HEK293 (cell line): ENCODE results near the gene STARD8.

Experiments used
- CTCF ChIA-PET: fragments of 350-600 bp; formaldehyde crosslinking; extraction: SDS; loops from one replicate; lab custom pipeline; 2021; ENCODE audit warnings: antibody characterized with exemption; lab: Yijun Ruan, JAX
- POLR2A ChIA-PET: fragments of 300-600 bp; formaldehyde crosslinking; extraction: SDS; loops from one replicate; lab custom pipeline; 2020; ENCODE audit warnings: antibody characterized with exemption, inconsistent platforms; lab: Yijun Ruan, JAX
- H3K27ac ChIP-seq: fragments of 200-500 bp; sonication (Bioruptor generic); 2 replicates; pipeline ENCODE4 v1.5.1; 2014; ENCODE audit warnings: low read depth, low read length, control low read depth, inconsistent platforms; ENCODE audit errors: extremely low read depth
- H3K36me3 ChIP-seq, 2 experiments: fragments of 200-500 bp in 1 of 2; sonication (Bioruptor generic) in 1 of 2; 1 replicate in 1 of 2; 2 replicates in 1 of 2; pipeline ENCODE4 v1.5.1; 2014 to 2017; ENCODE audit warnings: inconsistent platforms in 2 of 2, low read length in 2 of 2; ENCODE audit not compliant: control insufficient read depth in 2 of 2, insufficient read depth in 1 of 2
- H3K4me1 ChIP-seq: fragments of 200-500 bp; sonication (Bioruptor generic); 2 replicates; pipeline ENCODE4 v1.5.1; 2014; ENCODE audit warnings: mild to moderate bottlenecking, low read length, inconsistent platforms; ENCODE audit not compliant: control insufficient read depth, insufficient read depth
- H3K4me3 ChIP-seq: 2 replicates; pipeline ENCODE4 v1.5.1; 2011; ENCODE audit warnings: low read depth, mild to moderate bottlenecking, control low read depth, low read length, moderate library complexity
- H3K9me3 ChIP-seq: fragments of 200-500 bp; sonication (Bioruptor generic); 2 replicates; pipeline ENCODE4 v1.5.1; 2014; ENCODE audit warnings: low read depth, low read length, inconsistent platforms; ENCODE audit not compliant: control insufficient read depth, insufficient read depth
- GLIS2 ChIP-seq: fragments of 450-650 bp; formaldehyde crosslinking; IDR thresholded peaks from 2 replicates; pipeline ENCODE4 v1.5.1; 2016; ENCODE audit warnings: missing biosample characterization, missing genetic modification characterization
- MYNN ChIP-seq: fragments of 450-650 bp; formaldehyde crosslinking; IDR thresholded peaks from 2 replicates; pipeline ENCODE4 v1.5.1; 2016; ENCODE audit warnings: missing biosample characterization, missing genetic modification characterization, borderline replicate concordance
- SCRT2 ChIP-seq: fragments of 450-650 bp; formaldehyde crosslinking; IDR thresholded peaks from 2 replicates; pipeline ENCODE4 v1.5.1; 2016; ENCODE audit warnings: missing biosample characterization, missing genetic modification characterization
- SP2 ChIP-seq: fragments of 450-650 bp; formaldehyde crosslinking; IDR thresholded peaks from 2 replicates; pipeline ENCODE4 v1.5.1; 2016; ENCODE audit warnings: missing biosample characterization, missing genetic modification characterization
- YY2 ChIP-seq: fragments of 450-650 bp; formaldehyde crosslinking; IDR thresholded peaks from 2 replicates; pipeline ENCODE4 v1.5.1; 2016; ENCODE audit warnings: missing biosample characterization, missing genetic modification characterization
- ZFP41 ChIP-seq: fragments of 450-650 bp; formaldehyde crosslinking; IDR thresholded peaks from 2 replicates; pipeline ENCODE4 v1.5.1; 2016; ENCODE audit warnings: missing biosample characterization, missing genetic modification characterization, borderline replicate concordance
- ZIC2 ChIP-seq: fragments of 450-650 bp; formaldehyde crosslinking; IDR thresholded peaks from 2 replicates; pipeline ENCODE4 v1.5.1; 2016; ENCODE audit warnings: missing biosample characterization, missing genetic modification characterization
- ZNF132 ChIP-seq: fragments of 450-650 bp; formaldehyde crosslinking; IDR thresholded peaks from 2 replicates; pipeline ENCODE4 v1.5.1; 2017; ENCODE audit warnings: missing biosample characterization, missing genetic modification characterization, borderline replicate concordance
- ZNF157 ChIP-seq: fragments of 450-650 bp; formaldehyde crosslinking; IDR thresholded peaks from 2 replicates; pipeline ENCODE4 v1.5.1; 2016; ENCODE audit warnings: missing biosample characterization, missing genetic modification characterization
- ZNF202 ChIP-seq: fragments of 450-650 bp; formaldehyde crosslinking; IDR thresholded peaks from 2 replicates; pipeline ENCODE4 v1.5.1; 2016; ENCODE audit warnings: missing biosample characterization, missing genetic modification characterization, borderline replicate concordance
- ZNF214 ChIP-seq: fragments of 450-650 bp; formaldehyde crosslinking; IDR thresholded peaks from 2 replicates; pipeline ENCODE4 v1.5.1; 2017; ENCODE audit warnings: missing biosample characterization, mild to moderate bottlenecking, missing genetic modification characterization, borderline replicate concordance
- ZNF280D ChIP-seq: fragments of 450-650 bp; formaldehyde crosslinking; IDR thresholded peaks from 2 replicates; pipeline ENCODE4 v1.5.1; 2016; ENCODE audit warnings: missing biosample characterization, missing genetic modification characterization
- ZNF362 ChIP-seq: fragments of 450-650 bp; formaldehyde crosslinking; IDR thresholded peaks from 2 replicates; pipeline ENCODE4 v1.5.1; 2016; ENCODE audit warnings: missing biosample characterization, missing genetic modification characterization
- ZNF391 ChIP-seq: fragments of 450-650 bp; formaldehyde crosslinking; IDR thresholded peaks from 2 replicates; pipeline ENCODE4 v1.5.1; 2016; ENCODE audit warnings: low read depth, missing biosample characterization, missing genetic modification characterization, borderline replicate concordance
- ZNF426 ChIP-seq: fragments of 450-650 bp; formaldehyde crosslinking; IDR thresholded peaks from 2 replicates; pipeline ENCODE4 v1.5.1; 2017; ENCODE audit warnings: missing biosample characterization, missing genetic modification characterization, mild to moderate bottlenecking, inconsistent platforms, moderate library complexity
- ZNF449 ChIP-seq: fragments of 450-650 bp; formaldehyde crosslinking; IDR thresholded peaks from 2 replicates; pipeline ENCODE4 v1.5.1; 2017; ENCODE audit warnings: missing biosample characterization, mild to moderate bottlenecking, missing genetic modification characterization, moderate library complexity
- ZNF48 ChIP-seq: fragments of 450-650 bp; formaldehyde crosslinking; IDR thresholded peaks from 2 replicates; pipeline ENCODE4 v1.5.1; 2016; ENCODE audit warnings: missing biosample characterization, missing genetic modification characterization
- ZNF501 ChIP-seq: fragments of 450-650 bp; formaldehyde crosslinking; IDR thresholded peaks from 2 replicates; pipeline ENCODE4 v1.5.1; 2016; ENCODE audit warnings: missing biosample characterization, missing genetic modification characterization
- ZNF513 ChIP-seq: fragments of 450-650 bp; IDR thresholded peaks from 2 replicates; pipeline ENCODE4 v1.5.1; 2018; ENCODE audit warnings: missing biosample characterization, missing genetic modification characterization
- ZNF514 ChIP-seq: fragments of 450-650 bp; formaldehyde crosslinking; IDR thresholded peaks from 2 replicates; pipeline ENCODE4 v1.5.1; 2016; ENCODE audit warnings: missing biosample characterization, missing genetic modification characterization
- ZNF529 ChIP-seq: fragments of 450-650 bp; formaldehyde crosslinking; IDR thresholded peaks from 2 replicates; pipeline ENCODE4 v1.5.1; 2017; ENCODE audit warnings: missing genetic modification characterization, missing biosample characterization; ENCODE audit not compliant: insufficient replicate concordance
- ZNF549 ChIP-seq: fragments of 450-650 bp; IDR thresholded peaks from 2 replicates; pipeline ENCODE4 v1.5.1; 2018; ENCODE audit warnings: missing biosample characterization, missing genetic modification characterization, mild to moderate bottlenecking, inconsistent platforms, moderate library complexity
- ZNF558 ChIP-seq: fragments of 450-650 bp; formaldehyde crosslinking; IDR thresholded peaks from 2 replicates; pipeline ENCODE4 v1.5.1; 2016; ENCODE audit warnings: missing biosample characterization, missing genetic modification characterization
- ZNF580 ChIP-seq: fragments of 450-650 bp; formaldehyde crosslinking; IDR thresholded peaks from 2 replicates; pipeline ENCODE4 v1.5.1; 2016; ENCODE audit warnings: missing biosample characterization, missing genetic modification characterization
- ZNF624 ChIP-seq: fragments of 450-650 bp; formaldehyde crosslinking; IDR thresholded peaks from 2 replicates; pipeline ENCODE4 v1.5.1; 2017; ENCODE audit warnings: missing biosample characterization, missing genetic modification characterization
- ZNF677 ChIP-seq: fragments of 450-650 bp; IDR thresholded peaks from 2 replicates; pipeline ENCODE4 v1.5.0; 2018; ENCODE audit warnings: missing biosample characterization, mild to moderate bottlenecking, missing genetic modification characterization, moderate library complexity
- ZNF701 ChIP-seq: fragments of 450-650 bp; formaldehyde crosslinking; IDR thresholded peaks from 2 replicates; pipeline ENCODE4 v1.5.1; 2016; ENCODE audit warnings: missing biosample characterization, missing genetic modification characterization
- ZNF747 ChIP-seq: fragments of 450-650 bp; formaldehyde crosslinking; IDR thresholded peaks from 2 replicates; pipeline ENCODE4 v1.5.1; 2016; ENCODE audit warnings: missing biosample characterization, missing genetic modification characterization
- ZSCAN30 ChIP-seq: fragments of 450-650 bp; IDR thresholded peaks from 2 replicates; pipeline ENCODE4 v1.5.1; 2018; ENCODE audit warnings: missing biosample characterization, mild to moderate bottlenecking, missing genetic modification characterization, moderate library complexity

STARD8 gene

GRCh38 chrX:68724531-68725020 lies 77.1 kb downstream of the STARD8 start (continued):
- TF ChIP-seq ZNF449 = no peak
- no peak for TF ChIP-seq ZNF529 (tag by site-specific recombination)
- no peak for TF ChIP-seq ZNF677
- TF ChIP-seq ZIC2 = no peak
- TF ChIP-seq YY2 = no peak
- TF ChIP-seq ZNF362 (tag by site-specific recombination) = no peak
- TF ChIP-seq ZSCAN30 (tag by site-specific recombination) = no peak
- no peak for TF ChIP-seq SCRT2 (tag by site-specific recombination)
- no peak for TF ChIP-seq MYNN (tag by site-specific recombination)
- no peak for TF ChIP-seq ZNF549 (tag by site-specific recombination)
- no peak for TF ChIP-seq ZNF157 (tag by site-specific recombination)
- no peak for TF ChIP-seq ZNF426

GRCh38 chrX:68725756-68726365 lies 78.4 kb downstream of the STARD8 start:
- H3K4me1 ChIP-seq = no peaks in the 10 kb centered on the region
- H3K27ac ChIP-seq = no peak overlapping the region
- ChIA-PET CTCF (interaction anchor here (1.4 kb wide), 1 partner anchor 529 kb away, joined by 4 read pairs; no protein-coding TSS in a partner anchor), POLR2A (no interaction called here)
- no peak overlapping the region for H3K4me3 ChIP-seq
- no peaks in the 10 kb centered on the region for H3K9me3 ChIP-seq
- no peaks in the 10 kb centered on the region for H3K36me3 ChIP-seq
- TF ChIP-seq ZNF449 = no peak
- no peak for TF ChIP-seq ZNF513 (tag by site-specific recombination)
- TF ChIP-seq ZNF132 (tag by site-specific recombination) = no peak
- TF ChIP-seq ZNF391 = no peak
- no peak for TF ChIP-seq ZNF747 (tag by site-specific recombination)
- TF ChIP-seq ZNF48 = no peak
- no peak for TF ChIP-seq SP2 (tag by site-specific recombination)
- no peak for TF ChIP-seq ZNF501
- TF ChIP-seq ZNF558 (tag by site-specific recombination) = no peak
- TF ChIP-seq ZNF202 (tag by site-specific recombination) = no peak
- no peak for TF ChIP-seq ZNF624 (tag by site-specific recombination)
- TF ChIP-seq ZFP41 = no peak
- TF ChIP-seq ZNF677 = no peak
- no peak for TF ChIP-seq GLIS2 (tag by site-specific recombination)
- TF ChIP-seq ZNF214 (tag by site-specific recombination) = no peak
- no peak for TF ChIP-seq ZNF701
- TF ChIP-seq ZNF580 (tag by site-specific recombination) = no peak
- no peak for TF ChIP-seq ZNF514
- no peak for TF ChIP-seq ZNF280D
